HS-5 (cell line): ENCODE data around the gene CTPS2.
"Not testable (repeated sequence)": the region's sequence is repeated elsewhere in the genome, so short reads cannot be mapped to it uniquely, and the experiment has no call there.

Source experiments
- DNase-seq: peaks from one replicate; pipeline ENCODE4 v3.0.0-alpha.2; 2012; ENCODE audit warnings: low read depth

Gene CTPS2

GRCh38 chrX:16651391-16652024, 61.0 kb downstream of the CTPS2 start:
- no peak for DNase-seq

DNA sequence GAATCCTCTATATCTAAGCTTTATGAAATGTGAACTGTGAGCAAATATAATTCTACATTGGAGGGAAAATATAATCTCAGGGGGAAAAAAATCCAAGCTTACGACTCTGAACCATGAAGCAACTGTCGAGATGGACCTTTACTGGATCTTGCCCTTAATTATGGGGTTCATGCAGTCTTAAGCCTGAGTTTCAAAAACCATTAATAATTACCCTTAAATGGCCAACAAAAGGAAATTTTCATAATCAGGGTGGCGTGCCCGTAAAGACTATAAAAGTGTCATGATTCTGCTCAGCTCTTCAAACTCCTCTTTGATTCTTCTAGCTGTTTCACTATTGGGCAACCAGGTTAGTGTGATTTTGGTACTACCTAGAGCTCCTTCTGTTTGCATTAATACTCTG, 62.6 kb downstream of the CTPS2 start, which contains the start of gene S100G:
TSS of gene S100G (plus strand) at position 301 of the 400 bp plus-strand sequence. CDS start 849 bp downstream, outside the sequence.
- DNase-seq, result no peak

- DNase-seq, result no peak
Measured at GRCh38 chrX:16646366-16647138, 65.9 kb downstream of the CTPS2 start.

- DNase-seq, result no peak
Measured at GRCh38 chrX:16643176-16643575, 69.3 kb downstream of the CTPS2 start.

- no peak for DNase-seq
Measured at GRCh38 chrX:16640823-16641222, 71.6 kb downstream of the CTPS2 start.

DNA sequence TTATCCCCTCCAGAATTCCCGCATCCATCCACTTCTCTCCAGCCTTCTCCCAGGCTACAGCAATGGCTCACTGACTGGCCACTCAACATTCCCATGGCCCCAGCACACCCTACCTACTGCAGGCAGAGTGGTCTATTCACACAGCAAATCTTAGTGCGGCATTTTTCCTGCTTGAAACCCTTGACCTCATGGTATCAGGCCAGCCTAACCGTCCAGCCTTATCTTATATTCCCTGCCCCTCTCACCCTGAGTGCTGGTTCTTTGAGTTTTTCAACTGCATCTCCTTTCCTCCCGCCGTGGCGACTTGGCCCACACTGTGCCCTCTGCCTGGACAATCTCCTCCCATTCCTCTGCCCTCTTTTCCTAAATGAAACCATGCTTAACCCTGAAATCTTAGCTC, 72.5 kb downstream of the CTPS2 start:
- DNase-seq, result no peak

DNA sequence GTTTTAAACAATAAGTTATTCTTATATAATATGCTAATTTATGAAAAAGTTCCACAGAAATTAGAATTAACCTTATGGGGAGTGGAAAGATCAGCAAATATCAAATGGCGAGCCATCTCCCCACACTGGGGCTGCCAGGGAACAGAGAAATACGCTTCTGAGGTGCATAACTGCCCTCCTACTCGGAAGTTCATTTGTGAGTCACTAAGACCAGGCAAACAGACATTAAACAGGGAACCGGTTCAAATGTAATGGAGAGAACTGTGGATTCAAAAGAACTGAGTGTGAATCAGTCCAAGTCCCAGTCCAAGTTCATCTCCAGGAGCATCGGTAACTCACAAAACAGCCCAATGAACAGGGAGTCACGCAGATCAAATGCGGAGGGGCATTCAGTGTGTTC, 73.9 kb downstream of the CTPS2 start:
- DNase-seq, result no peak

DNA sequence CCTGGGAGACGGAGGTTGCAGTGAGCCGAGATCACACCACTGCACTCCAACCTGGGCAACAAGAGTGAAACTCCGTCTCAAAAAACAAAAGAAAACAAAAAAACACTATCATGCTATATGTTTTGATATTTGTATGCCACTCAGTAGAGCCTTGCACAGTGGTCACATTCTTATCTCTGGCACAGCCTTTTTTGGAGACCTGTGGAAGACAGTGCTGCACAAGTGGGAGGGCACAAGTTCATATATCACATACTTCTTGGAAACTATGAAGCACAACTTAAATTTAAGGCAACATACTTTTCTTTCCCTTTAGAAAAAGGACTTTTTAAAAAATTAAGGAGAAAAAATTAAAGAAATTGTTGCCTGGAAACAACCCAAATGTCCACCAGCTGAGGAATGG, 76.9 kb downstream of the CTPS2 start:
- no peak for DNase-seq

DNA sequence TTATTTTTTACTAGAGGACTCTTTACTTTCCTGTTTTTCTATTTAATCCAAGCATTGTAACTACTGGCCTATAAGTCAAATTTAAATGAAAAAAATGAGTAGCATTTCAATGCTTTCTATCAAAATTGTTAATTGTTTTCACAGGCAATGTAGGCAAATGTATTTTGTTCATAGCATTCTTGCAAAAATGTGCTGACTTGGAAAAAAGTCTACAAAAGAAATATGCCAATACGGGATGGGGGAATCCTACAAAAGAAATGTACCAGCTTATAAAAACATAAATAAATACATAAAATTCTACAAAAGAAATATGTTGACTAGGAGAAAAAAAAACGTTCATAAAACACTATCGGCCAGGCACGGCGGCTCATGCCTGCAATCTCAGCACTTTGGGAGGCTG, 77.4 kb downstream of the CTPS2 start:
- DNase-seq, result no peak

GRCh38 chrX:16633754-16634153, 78.7 kb downstream of the CTPS2 start:
- DNase-seq, result no peak

DNA sequence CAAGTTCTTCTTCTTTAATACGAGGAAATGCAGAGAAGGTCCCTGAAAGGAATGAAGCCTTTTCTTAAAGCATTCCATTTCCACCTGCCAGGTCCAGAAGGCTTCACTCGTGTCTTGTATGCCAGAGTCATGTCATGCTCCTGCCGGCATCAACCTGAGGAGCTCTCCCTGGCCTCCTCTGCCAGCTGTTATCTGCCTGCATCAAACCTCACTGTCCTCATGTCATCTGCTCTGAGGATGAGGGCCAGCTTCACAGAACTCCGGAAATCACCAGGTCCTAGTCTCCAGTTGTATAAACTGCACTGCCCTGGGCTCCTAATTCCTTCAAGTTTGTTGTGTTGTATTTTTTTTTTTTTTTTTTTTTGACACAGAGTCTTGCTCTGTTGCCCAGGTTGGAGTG, 82.6 kb downstream of the CTPS2 start:
- DNase-seq, result no peak

- no peak for DNase-seq
Measured at GRCh38 chrX:16628946-16629595, 83.4 kb downstream of the CTPS2 start.

DNA sequence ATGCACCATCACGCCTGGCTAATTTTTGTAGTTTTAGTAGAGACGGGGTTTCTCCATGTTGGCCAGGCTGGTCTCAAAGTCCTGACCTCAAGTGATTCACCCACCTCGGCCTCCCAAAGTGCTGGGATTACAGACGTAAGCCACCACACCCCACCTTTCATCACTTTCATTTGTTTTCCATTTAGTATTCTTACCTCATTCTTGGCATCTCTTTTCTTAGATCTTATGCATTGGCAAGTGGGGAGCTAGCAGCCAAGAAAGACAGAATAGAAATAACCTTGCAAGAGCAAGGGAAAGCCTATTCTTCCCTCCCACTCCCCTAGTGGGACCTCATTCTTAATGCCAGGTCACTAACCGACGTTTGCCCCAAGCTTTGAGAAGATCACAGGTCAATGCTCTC, 84.0 kb downstream of the CTPS2 start:
- not testable (repeated sequence) for DNase-seq

GRCh38 chrX:16619024-16619423, 93.4 kb downstream of the CTPS2 start:
- no peak for DNase-seq

GRCh38 chrX:16618422-16618821, 94.0 kb downstream of the CTPS2 start:
- no peak for DNase-seq

GRCh38 chrX:16617382-16617781, 95.1 kb downstream of the CTPS2 start:
- no peak for DNase-seq

DNA sequence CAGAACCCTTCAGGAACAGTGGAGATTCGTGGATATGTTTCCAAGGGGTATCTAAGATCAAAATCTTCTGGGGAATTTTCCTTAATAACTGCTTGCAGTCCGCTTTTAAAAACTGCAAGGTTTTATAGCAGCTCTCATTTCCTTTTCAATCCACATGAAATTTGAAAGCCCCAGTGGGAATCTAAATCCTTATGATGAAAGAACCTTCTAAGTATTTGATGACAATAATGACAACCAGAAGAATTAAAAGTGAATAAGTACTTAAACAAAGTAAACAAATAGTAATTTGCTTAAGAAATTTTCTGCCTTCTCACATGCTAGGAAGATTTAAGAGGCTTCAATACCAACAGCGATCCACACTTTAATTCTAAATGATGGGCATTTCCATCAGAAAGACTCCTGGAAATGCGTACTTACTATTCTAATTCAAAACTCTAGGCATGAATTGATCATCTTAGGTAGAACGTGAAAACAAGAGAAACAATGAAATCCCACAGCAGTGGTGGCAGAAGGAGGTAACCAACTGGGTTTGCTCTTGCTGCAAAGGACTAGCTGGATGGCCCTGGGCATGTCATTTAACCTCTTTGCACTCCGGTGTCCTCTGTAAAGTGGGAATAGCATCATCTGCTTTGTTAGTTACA, 100.1 kb downstream of the CTPS2 start:
- no peak for DNase-seq

GRCh38 chrX:16610654-16611053, 101.8 kb downstream of the CTPS2 start:
- DNase-seq, result not testable (repeated sequence)

DNA sequence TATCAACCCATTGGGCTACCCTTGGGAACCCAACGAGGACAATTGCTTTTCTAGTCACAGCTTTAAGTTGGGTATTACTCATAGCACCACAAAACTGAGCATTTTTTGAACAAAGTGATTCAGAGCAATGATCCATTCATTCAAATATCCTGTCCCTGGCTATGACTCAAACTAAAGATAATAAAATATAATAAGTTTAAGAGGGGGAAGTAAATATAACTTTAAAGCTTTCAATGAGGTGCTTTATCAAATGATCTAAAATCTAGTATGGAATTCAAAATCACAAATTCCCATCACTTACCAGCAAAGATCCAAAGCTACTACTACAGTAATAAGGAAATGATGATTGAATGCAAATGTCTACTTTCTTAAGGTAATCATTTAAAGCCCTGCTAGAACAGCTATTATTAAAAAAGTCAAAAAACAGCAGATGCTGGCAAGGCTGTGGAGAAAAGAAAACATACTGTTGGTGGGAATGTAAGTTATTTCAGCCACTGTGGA, 102.3 kb downstream of the CTPS2 start:
- peak; percentile 44 for DNase-seq

GRCh38 chrX:16606142-16606720, 106.2 kb downstream of the CTPS2 start:
- DNase-seq, result no peak

DNA sequence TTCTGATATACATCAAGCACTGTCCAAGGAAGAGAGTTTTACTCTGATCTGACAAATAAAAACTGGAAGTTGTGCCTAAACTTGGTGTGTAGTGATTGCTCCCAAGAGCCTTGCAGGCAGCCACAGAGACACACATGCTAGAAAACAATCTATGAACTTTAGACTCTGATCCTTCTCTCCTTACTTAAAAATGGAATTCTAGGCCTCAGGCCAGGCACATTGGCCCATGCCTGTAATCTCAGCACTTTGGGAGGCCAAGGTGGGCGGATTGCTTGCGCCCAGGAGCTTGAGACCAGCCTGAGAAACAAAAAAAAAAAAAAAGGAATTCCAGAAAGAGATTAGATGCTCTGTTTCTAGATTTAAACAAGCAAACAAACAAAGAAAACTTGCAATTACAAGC, 108.1 kb downstream of the CTPS2 start:
- no peak for DNase-seq

DNA sequence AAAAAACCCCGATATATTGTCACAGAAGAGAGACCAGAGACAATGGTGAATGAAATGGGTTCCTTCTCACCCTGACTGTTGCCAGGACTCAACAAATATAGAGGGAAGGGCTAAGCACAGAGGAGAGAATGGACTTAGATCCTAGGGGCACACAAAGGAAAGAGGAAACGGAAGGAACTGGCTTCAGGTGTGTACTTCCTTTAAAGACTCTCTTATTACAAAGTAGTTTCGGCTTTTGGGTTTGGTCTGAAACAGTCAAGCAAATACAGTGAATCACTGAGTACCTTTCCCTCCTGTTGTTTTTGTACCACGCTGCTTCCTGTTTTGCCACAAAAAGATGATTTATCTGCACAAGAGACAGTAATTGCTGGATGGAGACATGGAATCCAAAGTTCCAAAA, 108.6 kb downstream of the CTPS2 start:
- DNase-seq, result no peak
